Ovary (tissue), 9 donors: Measurements from ENCODE around the gene CDKL2. TPM values are rescaled to one million over a fixed set of nuclear protein-coding genes. Genes with fewer than 3 reads are reported as not detected.
"Not testable (repeated sequence)": the region's sequence is repeated elsewhere in the genome, so short reads cannot be mapped to it uniquely, and the experiment has no call there.

Experiments used
- DNase-seq, 5 donors: peaks; one replicate each; pipeline ENCODE4 v3.0.0-alpha.2; 2019 to 2020
- H3K27ac ChIP-seq, 2 donors: fragments of 200-600 bp; one replicate each; pipeline versions ENCODE4 v1.5.1 to v1.8.0; 2019 to 2022
- H3K27me3 ChIP-seq: fragments of 200-600 bp; one replicate; pipeline ENCODE4 v1.8.0; 2022
- H3K36me3 ChIP-seq: fragments of 200-600 bp; sonication (generic); one replicate; pipeline ENCODE4 v1.5.1; 2019
- H3K4me1 ChIP-seq: one replicate; pipeline ENCODE4 v1.8.1; 2013; ENCODE audit warnings: mild to moderate bottlenecking, moderate library complexity; ENCODE audit not compliant: insufficient read depth
- H3K4me3 ChIP-seq: fragments of 200-600 bp; sonication (generic); one replicate; pipeline ENCODE4 v1.5.1; 2017
- H3K9me3 ChIP-seq, 2 donors: fragments of 200-600 bp in 1 of 2; sonication (generic) in 1 of 2; one replicate each; pipeline versions ENCODE4 v1.5.1 to v1.8.1; 2013 to 2019; ENCODE audit warnings: mild to moderate bottlenecking in 1 of 2, moderate library complexity in 1 of 2
- EP300 ChIP-seq: sonication (generic); formaldehyde crosslinking; IDR thresholded peaks from one replicate; pipeline ENCODE4 v1.6.1; 2017; ENCODE audit warnings: antibody characterized with exemption
- POLR2A ChIP-seq: fragments of 450-650 bp; IDR thresholded peaks from one replicate; pipeline ENCODE4 v1.6.1; 2017; ENCODE audit warnings: antibody characterized with exemption, mild to moderate bottlenecking, moderate library complexity
- WGBS, 3 donors: extraction: QIAGEN DNeasy Blood & Tissue Kit in 1 of 3; methylation state at CpG; one replicate each; pipeline versions ENCODE4 v1.1.5 to v1.1.7; 2013 to 2017; 5-methylcytosine and 5-hydroxymethylcytosine counted together
- intact Hi-C, 4 donors: fragments of 100-400 bp; cut with DNase I; formaldehyde crosslinking; loops; one replicate each; pipeline versions ENCODE4 v1.11.0 to v1.15.1; 2022 to 2023
- polyA plus RNA-seq, 2 donors: library from polyadenylated mRNA; stranded (reverse); fragments of 200-250 nt in 1 of 2; fragments of 350-450 nt in 1 of 2; fragmentation: Illumina TruSeq in 1 of 2; extraction: RNeasy Lipid Tissue Mini Kit (QIAGEN cat#74804) in 1 of 2; gene quantifications; one replicate each; pipeline ENCODE4 v1.2.3, GENCODE V29; 2013 to 2014
- small RNA-seq: library from RNA; depleted of rRNA; stranded (forward); fragments of <200 nt; gene quantifications from one replicate; pipeline ENCODE3, GENCODE V24; 2016
- total RNA-seq, 7 donors: library from RNA; depleted of rRNA in 2 of 7; stranded (reverse); fragments of >200 nt in 2 of 7; fragmentation: NEBNext Ultra II Directional in 3 of 7; extraction: Animal tissue kit (Norgen Biotek cat#: 25700) in 3 of 7; gene quantifications; one replicate each; pipeline versions ENCODE4 v1.1.0 to v1.2.4, GENCODE V29; 2016 to 2023
- TF ChIP-seq, protein P1 (sequence below), 3 donors: fragments of 450-650 bp in 2 of 3; fragments of 200-600 bp in 1 of 3; IDR thresholded peaks; one replicate each; pipeline versions ENCODE4 v1.5.1 to v1.8.0; 2016 to 2022; ENCODE audit warnings: antibody characterized with exemption in 3 of 3, mild to moderate bottlenecking in 1 of 3
- donor health status: DM: no; HTN: no; CAD: no; lungs with moderate emphysema.
- donor health status: DM: no; HTN: no; CAD: no.
- donor health status: Bipolar disorder and iron deficiency.
- donor health status: DM: yes; HTN: yes; CAD: no.
- donor health status: DM: no; HTN: no; CAD: no.
- donor health status: DM: yes; HTN: yes; CAD: no.

CDKL2 gene
- total and polyA plus RNA-seq, 9 donors: 0.45 to 3.4 (median 1.4) TPM

DNA sequence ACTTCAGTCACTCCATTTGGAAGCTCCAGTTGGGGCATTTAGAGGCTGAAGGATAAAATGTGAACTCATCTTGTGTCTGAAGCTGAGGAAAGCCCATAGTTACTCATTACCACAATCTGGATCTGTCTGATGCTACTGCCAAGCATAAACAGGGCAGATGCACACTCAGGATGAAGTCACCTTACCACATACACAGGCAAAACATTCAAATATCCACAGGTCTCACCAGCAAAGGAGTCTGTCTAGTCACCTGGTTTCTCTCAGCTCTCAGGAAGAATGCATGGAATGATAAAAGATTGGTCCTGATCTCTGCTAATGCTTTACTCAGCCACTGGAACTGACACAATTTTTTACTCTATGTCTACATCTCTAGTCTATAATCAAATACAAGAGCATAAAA, 87.5 kb downstream of the CDKL2 start:
- Histone ChIP-seq H3K4me3 (no peak overlapping the region), H3K4me1 (no peaks in the 10 kb centered on the region), H3K9me3 (no peaks in the 10 kb centered on the region), H3K27ac (no peak overlapping the region), H3K36me3 (no peaks in the 10 kb centered on the region), H3K27me3 (no peaks in the 10 kb centered on the region)
- no peak for DNase-seq
- no peak for TF ChIP-seq POLR2A
- TF ChIP-seq, protein P1, sequence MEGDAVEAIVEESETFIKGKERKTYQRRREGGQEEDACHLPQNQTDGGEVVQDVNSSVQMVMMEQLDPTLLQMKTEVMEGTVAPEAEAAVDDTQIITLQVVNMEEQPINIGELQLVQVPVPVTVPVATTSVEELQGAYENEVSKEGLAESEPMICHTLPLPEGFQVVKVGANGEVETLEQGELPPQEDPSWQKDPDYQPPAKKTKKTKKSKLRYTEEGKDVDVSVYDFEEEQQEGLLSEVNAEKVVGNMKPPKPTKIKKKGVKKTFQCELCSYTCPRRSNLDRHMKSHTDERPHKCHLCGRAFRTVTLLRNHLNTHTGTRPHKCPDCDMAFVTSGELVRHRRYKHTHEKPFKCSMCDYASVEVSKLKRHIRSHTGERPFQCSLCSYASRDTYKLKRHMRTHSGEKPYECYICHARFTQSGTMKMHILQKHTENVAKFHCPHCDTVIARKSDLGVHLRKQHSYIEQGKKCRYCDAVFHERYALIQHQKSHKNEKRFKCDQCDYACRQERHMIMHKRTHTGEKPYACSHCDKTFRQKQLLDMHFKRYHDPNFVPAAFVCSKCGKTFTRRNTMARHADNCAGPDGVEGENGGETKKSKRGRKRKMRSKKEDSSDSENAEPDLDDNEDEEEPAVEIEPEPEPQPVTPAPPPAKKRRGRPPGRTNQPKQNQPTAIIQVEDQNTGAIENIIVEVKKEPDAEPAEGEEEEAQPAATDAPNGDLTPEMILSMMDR (IDR thresholded peaks at IDR 0.05): no peak
- TF ChIP-seq EP300: no peak
- intact Hi-C loops: no loop called here

- H3K27ac ChIP-seq, H3K9me3 ChIP-seq, H3K4me1 ChIP-seq, H3K27me3 ChIP-seq, H3K36me3 ChIP-seq, intact Hi-C loops, DNase-seq, H3K4me3 ChIP-seq: not testable (repeated sequence)
- WGBS, 3 donors: 76 to 86% (median 78%) methylated on average over 6 of the region's 6 CpGs
Measured at GRCh38 chr4:75537308-75537707, 93.0 kb downstream of the CDKL2 start.

DNA sequence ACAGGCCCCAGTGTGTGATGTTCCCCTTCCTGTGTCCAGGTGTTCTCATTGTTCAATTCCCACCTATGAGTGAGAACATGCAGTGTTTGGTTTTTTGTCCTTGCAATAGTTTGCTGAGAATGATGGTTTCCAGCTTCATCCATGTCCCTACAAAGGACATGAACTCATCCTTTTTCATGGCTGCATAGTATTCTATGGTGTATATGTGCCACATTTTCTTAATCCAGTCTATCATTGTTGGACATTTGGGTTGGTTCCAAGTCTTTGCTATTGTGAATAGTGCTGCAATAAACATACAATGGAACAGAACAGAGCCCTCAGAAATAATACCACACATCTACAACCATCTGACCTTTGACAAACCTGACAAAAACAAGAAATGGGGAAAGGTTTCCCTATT, 96.4 kb downstream of the CDKL2 start:
- H3K4me1 ChIP-seq, DNase-seq, H3K27me3 ChIP-seq, intact Hi-C loops, H3K36me3 ChIP-seq, H3K4me3 ChIP-seq, H3K27ac ChIP-seq: not testable (repeated sequence)
- H3K9me3 ChIP-seq: peaks cover 0 to 12% of the 10 kb centered on the region in 2 donors

- H3K4me3 ChIP-seq, DNase-seq, intact Hi-C loops, H3K27me3 ChIP-seq, H3K27ac ChIP-seq, H3K36me3 ChIP-seq, H3K4me1 ChIP-seq: not testable (repeated sequence)
- 95 to 99% (median 97%) methylated on average over 4 of the region's 4 CpGs for WGBS, 3 donors
- H3K9me3 ChIP-seq: peaks cover 0 to 12% of the 10 kb centered on the region in 2 donors
Measured at GRCh38 chr4:75533339-75533887, 96.9 kb downstream of the CDKL2 start.

- H3K27ac ChIP-seq, H3K4me3 ChIP-seq, H3K36me3 ChIP-seq, H3K4me1 ChIP-seq, H3K27me3 ChIP-seq, DNase-seq, intact Hi-C loops: not testable (repeated sequence)
- WGBS, 3 donors: 76 to 100% (median 96%) methylated on average over 7 of the region's 7 CpGs
- peaks cover 0 to 12% of the 10 kb centered on the region in 2 donors for H3K9me3 ChIP-seq
Measured at GRCh38 chr4:75531536-75532143, 98.7 kb downstream of the CDKL2 start.

DNA sequence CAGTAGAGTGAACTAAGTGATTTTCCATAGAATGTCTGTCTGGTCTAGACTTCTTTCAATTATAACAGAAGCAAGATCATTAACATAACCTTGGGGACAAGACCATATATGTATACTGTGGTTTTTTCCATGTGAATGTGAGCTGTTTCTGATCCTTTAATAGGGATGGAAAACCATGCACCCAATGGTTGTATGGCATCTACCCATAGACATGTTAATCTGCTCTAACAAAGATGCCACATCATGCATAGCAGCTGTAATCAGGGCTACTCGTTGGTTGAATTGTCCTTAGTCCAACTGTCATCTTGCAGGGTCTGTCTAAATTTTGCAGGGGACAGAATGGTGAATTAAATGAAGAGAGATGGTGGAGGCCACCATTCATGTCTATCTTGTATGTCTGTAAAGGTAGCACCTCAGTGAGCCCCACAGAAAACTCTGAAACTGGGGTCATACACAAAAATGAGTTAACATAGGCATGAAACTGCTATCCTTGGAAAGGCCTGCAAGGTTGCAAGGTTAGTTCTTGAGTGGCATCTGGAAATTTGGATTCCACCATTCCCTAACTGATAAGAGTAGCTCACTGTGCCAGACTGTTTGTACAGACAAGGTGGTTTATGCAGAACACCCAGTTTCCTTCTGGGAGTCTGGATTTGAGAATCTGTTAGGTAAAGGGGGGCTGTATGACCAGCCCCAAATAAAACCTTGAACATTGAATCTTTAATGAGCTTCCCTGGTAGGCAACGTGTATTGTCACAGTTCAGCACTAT, 99.6 kb downstream of the CDKL2 start:
- Histone ChIP-seq H3K4me1 (peaks cover 2% of the 10 kb centered on the region), H3K36me3 (no peaks in the 10 kb centered on the region), H3K9me3 (peaks cover 0 to 12% of the 10 kb centered on the region in 2 donors), H3K27me3 (no peaks in the 10 kb centered on the region), H3K4me3 (no peak overlapping the region), H3K27ac (no peak overlapping the region)
- DNase-seq: no peak
- intact Hi-C loops: no loop called here
- no peak for TF ChIP-seq EP300
- TF ChIP-seq, protein P1 (IDR thresholded peaks at IDR 0.05): no peak
- no peak for TF ChIP-seq POLR2A
- WGBS, 3 donors: 96 to 98% (median 96%) methylated on average over 2 of the region's 2 CpGs

Small RNA genes lying within 50 kb of the gene (small RNA-seq; reads per million reads assigned to genes)
- gene RF00019: not detected

Other genes with a start within 250 kb of the CDKL2 start
- gene RCHY1, start 116.1 kb downstream of the CDKL2 start, total RNA-seq: 10 to 100 TPM; 14.6 to 40.3 (median 28.1) TPM
- gene RCHY1, start 116.1 kb downstream of the CDKL2 start, polyA plus RNA-seq: 10 to 100 TPM; 16.6 to 43.4 TPM
- gene THAP6, start 116.1 kb downstream of the CDKL2 start, total RNA-seq: 10 to 100 TPM; 10.0 to 30.7 (median 18.9) TPM
- 10 to 100 TPM in 1 of 2 donors, 1 to 10 TPM in 1; 7.4 to 11.7 TPM for gene THAP6, start 116.1 kb downstream of the CDKL2 start, polyA plus RNA-seq
- not detected for gene ODAPH, start 74.5 kb downstream of the CDKL2 start, total RNA-seq
- not detected for gene ODAPH, start 74.5 kb downstream of the CDKL2 start, polyA plus RNA-seq
- gene G3BP2, start 42.9 kb upstream of the CDKL2 start, total RNA-seq: 10 to 100 TPM; 56.0 to 96.5 (median 83.1) TPM
- 100 to 1,000 TPM in 1 of 2 donors, 10 to 100 TPM in 1; 31.4 to 122 TPM for gene G3BP2, start 42.9 kb upstream of the CDKL2 start, polyA plus RNA-seq
- gene USO1, start 94.0 kb upstream of the CDKL2 start, total RNA-seq: 10 to 100 TPM; 52.2 to 91.3 (median 74.3) TPM
- gene USO1, start 94.0 kb upstream of the CDKL2 start, polyA plus RNA-seq: 10 to 100 TPM; 50.7 to 56.2 TPM